HepG2 (cell line): ENCODE results near the gene P2RY6. TPM values are rescaled to one million over a fixed set of nuclear protein-coding genes. Genes with fewer than 3 reads are reported as not detected.
A peak's percentile ranks its signal among the peaks of the same experiment; 100 is the strongest.

Source experiments
- AHDC1 ChIP-seq: sonication (generic); formaldehyde crosslinking; IDR thresholded peaks from 2 replicates; pipeline ENCODE4 v1.5.1; 2020; ENCODE audit warnings: mild to moderate bottlenecking, missing genetic modification reagents, borderline replicate concordance
- ASH2L ChIP-seq: fragments of 300-600, 200-600 bp; sonication (generic); IDR thresholded peaks from 2 replicates; pipeline ENCODE4 v1.7.0; 2017; ENCODE audit warnings: low read depth, mild to moderate bottlenecking, moderate library complexity, mixed read lengths, low read length; ENCODE audit not compliant: insufficient read length
- EEA1 ChIP-seq: sonication (generic); formaldehyde crosslinking; IDR thresholded peaks from 2 replicates; pipeline ENCODE4 v1.5.1; 2020; ENCODE audit warnings: mild to moderate bottlenecking, missing genetic modification reagents, borderline replicate concordance
- KDM5A ChIP-seq: fragments of 200-600 bp; sonication (generic); IDR thresholded peaks from 2 replicates; pipeline ENCODE4 v1.7.0; 2018; ENCODE audit warnings: antibody characterized with exemption, mild to moderate bottlenecking, low read length, borderline replicate concordance
- MED8 ChIP-seq: sonication (generic); formaldehyde crosslinking; IDR thresholded peaks from 2 replicates; pipeline ENCODE4 v1.8.1; 2023; ENCODE audit warnings: mild to moderate bottlenecking, missing genetic modification reagents; ENCODE audit not compliant: insufficient replicate concordance
- RFXAP ChIP-seq: sonication (generic); formaldehyde crosslinking; IDR thresholded peaks from 2 replicates; pipeline ENCODE4 v1.4.0; 2020; ENCODE audit warnings: missing genetic modification reagents, borderline replicate concordance
- SOX13 ChIP-seq, 3 experiments: fragments of 450-650 bp in 1 of 3; sonication (generic) in 1 of 3; formaldehyde crosslinking in 1 of 3; IDR thresholded peaks in 2 of 3; conservative IDR thresholded peaks in 1 of 3; 2 replicates each; pipeline versions ENCODE4 v1.5.0 to v1.6.1; 2016 to 2020; ENCODE audit warnings: antibody characterized with exemption in 1 of 3, mild to moderate bottlenecking in 1 of 3, missing compliant biosample characterization in 1 of 3, missing genetic modification reagents in 1 of 3, moderate library complexity in 1 of 3
- ZMYM2 ChIP-seq: sonication (generic); formaldehyde crosslinking; IDR thresholded peaks from 2 replicates; pipeline ENCODE4 v1.8.0; 2022; ENCODE audit warnings: mild to moderate bottlenecking, missing genetic modification reagents
- ZNF207 ChIP-seq: fragments of 450-650 bp; IDR thresholded peaks from 2 replicates; pipeline ENCODE4 v1.6.1; 2016; ENCODE audit warnings: antibody characterized with exemption, borderline replicate concordance
- ZNF234 ChIP-seq: sonication (generic); formaldehyde crosslinking; conservative IDR thresholded peaks from 2 replicates; pipeline ENCODE4 v1.5.1; 2020; ENCODE audit warnings: mild to moderate bottlenecking, missing genetic modification reagents
- ZNF678 ChIP-seq: sonication (generic); formaldehyde crosslinking; IDR thresholded peaks from 2 replicates; pipeline ENCODE4 v1.4.0; 2020; ENCODE audit warnings: mild to moderate bottlenecking, missing genetic modification reagents
- ZNF83 ChIP-seq: sonication (generic); formaldehyde crosslinking; IDR thresholded peaks from 2 replicates; pipeline ENCODE4 v1.4.0; 2020; ENCODE audit warnings: missing genetic modification reagents, mild to moderate bottlenecking, borderline replicate concordance
- polyA plus RNA-seq, 8 experiments: library from polyadenylated mRNA; depleted of rRNA in 3 of 8; stranded (reverse) in 7 of 8; unstranded in 1 of 8; fragments of >200 nt; fragmentation: Illumina TruSeq in 4 of 8; extraction: Trizol in 4 of 8; gene quantifications; 2 replicates each; pipeline versions ENCODE4 v1.2.1 to v1.2.3, GENCODE V29; 2011 to 2016; ENCODE audit warnings: low read depth in 4 of 8, missing spikeins in 1 of 8, mixed read lengths in 1 of 8; ENCODE audit not compliant: insufficient read depth in 1 of 8
- total RNA-seq, 5 experiments: library from RNA; depleted of rRNA; stranded (reverse); fragments of >200 nt; fragmentation: Illumina TruSeq; extraction: Trizol; gene quantifications; 2 replicates each; pipeline ENCODE4 v1.2.3, GENCODE V29; 2016; ENCODE audit warnings: low read depth in 1 of 5
- TF ChIP-seq, protein P1 (sequence below): sonication (generic); formaldehyde crosslinking; IDR thresholded peaks from 2 replicates; pipeline ENCODE4 v1.4.0; 2020; ENCODE audit warnings: missing genetic modification reagents, mild to moderate bottlenecking, borderline replicate concordance
- TF ChIP-seq, protein P2 (sequence below): sonication (generic); formaldehyde crosslinking; IDR thresholded peaks from 2 replicates; pipeline ENCODE4 v1.8.0; 2022; ENCODE audit warnings: mild to moderate bottlenecking, missing genetic modification reagents; ENCODE audit not compliant: insufficient replicate concordance
- TF ChIP-seq, protein P3 (sequence below): sonication (generic); formaldehyde crosslinking; IDR thresholded peaks from 2 replicates; pipeline ENCODE4 v1.8.1; 2023; ENCODE audit warnings: mild to moderate bottlenecking, inconsistent platforms, moderate library complexity, missing genetic modification reagents, borderline replicate concordance

The P2RY6 gene
- total and polyA plus RNA-seq, 2 of the 13 experiments (the other 11 are each of a cell fraction or from before 2014, with no cell fraction given), result 0.09 to 0.29 TPM

GRCh38 chr11:73314117-73314961, 42.2 kb downstream of the P2RY6 start (continued):
- no peak for TF ChIP-seq ASH2L
- TF ChIP-seq, protein P1, sequence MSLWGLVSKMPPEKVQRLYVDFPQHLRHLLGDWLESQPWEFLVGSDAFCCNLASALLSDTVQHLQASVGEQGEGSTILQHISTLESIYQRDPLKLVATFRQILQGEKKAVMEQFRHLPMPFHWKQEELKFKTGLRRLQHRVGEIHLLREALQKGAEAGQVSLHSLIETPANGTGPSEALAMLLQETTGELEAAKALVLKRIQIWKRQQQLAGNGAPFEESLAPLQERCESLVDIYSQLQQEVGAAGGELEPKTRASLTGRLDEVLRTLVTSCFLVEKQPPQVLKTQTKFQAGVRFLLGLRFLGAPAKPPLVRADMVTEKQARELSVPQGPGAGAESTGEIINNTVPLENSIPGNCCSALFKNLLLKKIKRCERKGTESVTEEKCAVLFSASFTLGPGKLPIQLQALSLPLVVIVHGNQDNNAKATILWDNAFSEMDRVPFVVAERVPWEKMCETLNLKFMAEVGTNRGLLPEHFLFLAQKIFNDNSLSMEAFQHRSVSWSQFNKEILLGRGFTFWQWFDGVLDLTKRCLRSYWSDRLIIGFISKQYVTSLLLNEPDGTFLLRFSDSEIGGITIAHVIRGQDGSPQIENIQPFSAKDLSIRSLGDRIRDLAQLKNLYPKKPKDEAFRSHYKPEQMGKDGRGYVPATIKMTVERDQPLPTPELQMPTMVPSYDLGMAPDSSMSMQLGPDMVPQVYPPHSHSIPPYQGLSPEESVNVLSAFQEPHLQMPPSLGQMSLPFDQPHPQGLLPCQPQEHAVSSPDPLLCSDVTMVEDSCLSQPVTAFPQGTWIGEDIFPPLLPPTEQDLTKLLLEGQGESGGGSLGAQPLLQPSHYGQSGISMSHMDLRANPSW (CRISPR knock-in tag), result no peak
- no peak for TF ChIP-seq ZNF83
- TF ChIP-seq EEA1, result no peak
- TF ChIP-seq, protein P2, sequence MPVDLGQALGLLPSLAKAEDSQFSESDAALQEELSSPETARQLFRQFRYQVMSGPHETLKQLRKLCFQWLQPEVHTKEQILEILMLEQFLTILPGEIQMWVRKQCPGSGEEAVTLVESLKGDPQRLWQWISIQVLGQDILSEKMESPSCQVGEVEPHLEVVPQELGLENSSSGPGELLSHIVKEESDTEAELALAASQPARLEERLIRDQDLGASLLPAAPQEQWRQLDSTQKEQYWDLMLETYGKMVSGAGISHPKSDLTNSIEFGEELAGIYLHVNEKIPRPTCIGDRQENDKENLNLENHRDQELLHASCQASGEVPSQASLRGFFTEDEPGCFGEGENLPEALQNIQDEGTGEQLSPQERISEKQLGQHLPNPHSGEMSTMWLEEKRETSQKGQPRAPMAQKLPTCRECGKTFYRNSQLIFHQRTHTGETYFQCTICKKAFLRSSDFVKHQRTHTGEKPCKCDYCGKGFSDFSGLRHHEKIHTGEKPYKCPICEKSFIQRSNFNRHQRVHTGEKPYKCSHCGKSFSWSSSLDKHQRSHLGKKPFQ (CRISPR knock-in tag), result no peak
- no peak for TF ChIP-seq ZNF234 (CRISPR knock-in tag)
- no peak for TF ChIP-seq SOX13 (IDR thresholded peaks at IDR 0.05)
- peak in 1 of 2 experiments; percentile 61; a peak in 2 of 4 replicates for TF ChIP-seq SOX13 (CRISPR knock-in tag; conservative IDR thresholded peaks at IDR 0.05 in 1 of 2, IDR thresholded peaks at IDR 0.05 in 1 of 2)
- TF ChIP-seq, protein P3, sequence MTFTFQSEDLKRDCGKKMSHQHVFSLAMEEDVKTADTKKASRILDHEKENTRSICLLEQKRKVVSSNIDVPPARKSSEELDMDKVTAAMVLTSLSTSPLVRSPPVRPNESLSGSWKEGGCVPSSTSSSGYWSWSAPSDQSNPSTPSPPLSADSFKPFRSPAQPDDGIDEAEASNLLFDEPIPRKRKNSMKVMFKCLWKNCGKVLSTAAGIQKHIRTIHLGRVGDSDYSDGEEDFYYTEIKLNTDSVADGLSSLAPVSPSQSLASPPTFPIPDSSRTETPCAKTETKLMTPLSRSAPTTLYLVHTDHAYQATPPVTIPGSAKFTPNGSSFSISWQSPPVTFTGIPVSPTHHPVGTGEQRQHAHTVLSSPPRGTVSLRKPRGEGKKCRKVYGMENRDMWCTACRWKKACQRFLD, result no peak
- TF ChIP-seq ZNF678 (CRISPR knock-in tag), result no peak
- no peak; the same call in 1 of the 2 replicates for TF ChIP-seq AHDC1 (CRISPR knock-in tag)
- TF ChIP-seq MED8 (CRISPR knock-in tag), result no peak
- no peak for TF ChIP-seq KDM5A
- TF ChIP-seq ZMYM2 (CRISPR knock-in tag), result peak; percentile 88; the same call in 1 of the 2 replicates
- no peak for TF ChIP-seq ZNF207
- TF ChIP-seq RFXAP (CRISPR knock-in tag), result peak; percentile 77; the same call in 1 of the 2 replicates
